SU-DHL-6 (cell line): ENCODE measurements around the gene WFIKKN1.

ENCODE experiments used
- CTCF ChIP-seq: fragments of 200-600 bp; sonication (generic); IDR thresholded peaks from one replicate; pipeline ENCODE4 v1.5.1; 2017; ENCODE audit warnings: antibody characterized with exemption, mild to moderate bottlenecking, low read length, moderate library complexity; ENCODE audit not compliant: insufficient read depth, poor library complexity, severe bottlenecking
- EZH2phosphoT487 ChIP-seq: fragments of 200-600 bp; sonication (generic), shearing (Covaris generic); conservative IDR thresholded peaks from 2 replicates; pipeline ENCODE4 v1.6.1; 2018; ENCODE audit warnings: mild to moderate bottlenecking, antibody characterized with exemption, low read length, moderate library complexity, mixed read lengths

GRCh38 chr16:640614-641013 is 9.8 kb downstream of the WFIKKN1 start:
- TF ChIP-seq CTCF (no peak), EZH2phosphoT487 (no peak)
